T-helper 9 cell (primary cell): Measurements from ENCODE around the gene HECW1.
"Not testable (repeated sequence)": the region's sequence is repeated elsewhere in the genome, so short reads cannot be mapped to it uniquely, and the experiment has no call there.

Experiments used
- DNase-seq: peaks from one replicate; pipeline ENCODE4 v3.0.0-alpha.2; 2020

HECW1 gene

DNA sequence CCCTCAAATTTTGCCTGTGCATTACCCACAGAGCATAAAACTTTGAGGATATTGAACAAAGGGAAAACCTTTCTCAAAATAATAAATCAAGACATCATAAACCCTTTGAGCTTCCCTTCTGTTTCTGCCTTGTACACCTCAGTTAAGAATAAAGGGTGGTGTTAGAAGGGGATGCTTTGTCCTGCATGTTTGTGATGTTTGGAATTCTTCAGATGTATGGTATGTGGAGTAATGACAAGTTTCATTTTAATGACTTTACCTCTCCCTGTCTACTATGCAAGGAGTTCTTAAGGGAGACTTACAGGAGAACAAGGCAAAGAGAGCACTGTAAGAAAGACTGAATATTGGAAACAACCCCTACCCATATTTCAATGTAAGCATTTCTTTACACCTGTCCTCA is 99.2 kb downstream of the HECW1 start:
- DNase-seq: no peak

DNA sequence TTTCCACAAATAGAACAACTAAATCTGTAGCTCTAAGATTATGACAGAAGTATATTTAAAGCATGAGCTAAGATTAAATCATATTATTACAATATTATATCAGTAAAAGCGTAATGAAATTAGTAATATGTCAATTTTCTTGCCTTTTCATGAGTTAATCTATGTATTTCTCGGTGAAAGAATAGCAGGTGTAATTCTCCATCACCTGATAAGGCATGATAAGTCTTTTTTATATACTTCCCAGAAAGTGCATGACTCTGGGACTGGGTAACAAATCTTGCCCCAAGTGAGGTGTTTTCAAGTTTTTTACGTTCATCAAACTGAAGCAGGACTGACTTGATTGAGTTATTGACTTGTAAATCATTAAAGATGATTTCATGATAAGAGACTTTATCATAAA is 100.5 kb downstream of the HECW1 start:
- DNase-seq: no peak

DNA sequence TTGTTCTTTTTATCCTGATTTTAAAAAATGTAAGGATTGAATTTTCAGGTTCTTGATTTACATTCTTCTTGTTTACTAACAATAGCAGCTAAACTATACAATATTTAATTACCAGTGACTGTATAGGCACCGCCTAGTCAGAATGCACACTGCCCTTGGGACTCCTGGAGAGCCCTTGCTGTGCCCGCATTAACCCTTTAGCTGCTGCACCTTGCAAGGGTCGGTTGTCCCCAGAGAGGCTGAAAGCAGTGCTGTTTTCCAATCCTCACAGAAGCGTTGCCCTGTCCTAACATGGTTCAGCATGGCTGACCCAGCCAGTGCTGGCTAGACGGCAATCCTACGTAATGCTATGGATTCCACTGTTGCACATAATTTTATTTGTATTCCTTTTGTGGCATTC is 102.6 kb downstream of the HECW1 start:
- DNase-seq: no peak

DNA sequence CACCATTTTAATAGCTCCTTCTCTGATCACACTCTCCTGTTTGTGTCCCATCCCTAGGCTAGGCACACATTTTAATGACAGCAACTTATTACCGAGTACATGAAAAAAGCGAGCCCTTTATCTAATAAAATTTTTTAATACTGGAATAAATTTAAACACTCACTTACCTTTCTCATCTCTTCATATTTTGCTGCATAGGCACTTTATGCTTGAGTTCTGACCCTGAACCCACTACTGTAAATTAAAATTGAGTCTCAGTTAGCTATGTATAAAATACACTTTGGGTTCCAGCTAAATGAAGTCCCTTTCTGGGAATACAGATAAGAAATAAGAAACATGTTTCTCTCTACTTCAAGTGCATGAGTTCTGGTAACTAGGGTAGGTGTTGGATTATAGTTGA is 104.6 kb downstream of the HECW1 start:
- DNase-seq: no peak

DNA sequence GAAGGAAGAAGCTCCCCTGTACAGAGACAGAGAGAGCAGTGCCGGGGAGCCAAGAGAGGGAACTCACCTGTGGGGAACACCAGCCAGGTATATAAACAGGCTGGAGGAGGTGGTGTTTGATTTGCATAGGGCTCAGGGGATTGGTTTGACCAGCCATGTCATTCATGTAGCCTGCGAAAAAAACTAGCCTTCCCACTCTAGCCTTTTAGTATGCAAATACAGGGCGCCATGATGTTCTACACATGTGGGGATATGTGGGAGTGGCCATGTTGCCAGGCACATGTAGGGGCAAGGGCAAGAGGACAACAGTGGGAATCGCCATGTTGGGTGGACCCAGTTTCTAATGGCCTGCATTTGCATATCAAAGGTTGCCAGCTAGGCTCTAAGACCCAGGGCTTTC is 106.5 kb downstream of the HECW1 start:
- not testable (repeated sequence) for DNase-seq

DNA sequence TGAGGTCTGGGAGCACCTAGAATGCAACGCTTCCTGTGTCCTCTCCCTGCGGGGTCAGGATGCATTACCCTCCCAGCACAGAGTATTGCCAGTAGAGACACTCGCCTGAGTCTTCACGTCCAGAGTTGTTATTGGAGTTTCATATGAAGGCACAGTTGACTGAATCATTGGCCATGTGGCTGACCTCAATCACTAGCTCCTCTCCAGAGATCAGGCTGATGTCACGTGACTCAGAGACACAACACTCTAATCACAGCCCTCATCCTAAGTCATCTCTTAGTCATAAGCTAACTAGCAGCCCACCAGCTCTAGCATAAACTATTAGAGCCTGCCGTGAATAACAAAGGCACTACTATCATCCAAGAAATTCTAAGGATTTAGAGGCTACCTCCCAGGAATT is 107.8 kb downstream of the HECW1 start:
- no peak for DNase-seq

DNA sequence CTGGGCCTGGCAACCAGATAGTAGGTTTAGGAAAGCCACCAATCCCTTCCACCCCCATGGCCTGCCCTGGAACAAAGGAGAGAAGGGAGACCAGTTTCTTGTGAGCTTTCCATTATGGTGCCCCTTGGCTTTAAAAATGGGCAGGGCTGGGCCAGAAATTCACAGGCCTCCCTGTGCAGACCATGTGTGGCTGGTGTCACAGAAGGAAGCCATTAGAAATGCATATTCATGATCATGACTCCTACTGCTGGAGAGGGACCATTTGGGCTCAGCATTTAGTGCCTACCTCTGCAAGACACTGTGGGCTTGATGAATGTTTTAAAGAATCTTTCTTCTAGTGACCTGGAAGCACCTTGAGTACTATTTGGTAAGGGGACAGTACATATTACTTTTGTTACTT is 108.3 kb downstream of the HECW1 start:
- DNase-seq: no peak

DNA sequence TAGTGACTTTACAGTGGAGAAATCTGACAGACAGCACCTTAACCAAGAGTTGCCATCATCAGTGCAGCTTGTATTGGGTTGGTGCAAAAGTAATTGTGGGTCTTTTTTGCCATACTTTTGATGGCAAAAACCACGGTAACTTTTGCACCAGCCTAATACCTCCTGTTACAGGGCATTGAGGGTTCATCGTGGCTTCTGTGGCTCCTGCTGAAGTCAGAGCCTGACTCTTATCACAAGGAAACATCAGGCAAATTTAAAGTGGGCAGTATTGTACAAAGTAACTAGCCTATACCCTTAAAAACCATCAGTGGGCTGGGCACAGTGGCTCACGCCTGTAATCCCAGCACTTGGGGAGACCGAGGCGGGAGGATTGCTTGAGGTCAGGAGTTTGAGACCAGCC is 117.4 kb downstream of the HECW1 start:
- DNase-seq: no peak

DNA sequence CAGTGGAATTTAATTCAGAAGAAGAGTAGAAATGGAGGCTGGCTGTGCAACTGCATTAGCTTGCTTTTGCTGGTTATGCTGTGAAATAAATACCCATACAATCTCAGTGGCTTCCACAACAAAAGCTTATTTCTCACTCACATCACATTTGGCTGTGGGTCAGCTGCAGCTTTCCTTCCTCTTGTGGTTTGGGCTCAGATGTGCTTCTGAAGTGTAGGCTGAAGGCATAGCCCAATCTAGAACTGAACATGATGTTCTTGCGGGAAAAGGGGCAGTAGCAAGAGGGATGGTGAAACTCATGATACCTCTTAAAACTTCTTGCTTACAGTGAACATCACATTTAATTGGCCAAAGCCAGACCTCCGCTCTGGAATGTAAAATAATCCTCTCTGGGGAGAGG is 119.9 kb downstream of the HECW1 start:
- no peak for DNase-seq

DNA sequence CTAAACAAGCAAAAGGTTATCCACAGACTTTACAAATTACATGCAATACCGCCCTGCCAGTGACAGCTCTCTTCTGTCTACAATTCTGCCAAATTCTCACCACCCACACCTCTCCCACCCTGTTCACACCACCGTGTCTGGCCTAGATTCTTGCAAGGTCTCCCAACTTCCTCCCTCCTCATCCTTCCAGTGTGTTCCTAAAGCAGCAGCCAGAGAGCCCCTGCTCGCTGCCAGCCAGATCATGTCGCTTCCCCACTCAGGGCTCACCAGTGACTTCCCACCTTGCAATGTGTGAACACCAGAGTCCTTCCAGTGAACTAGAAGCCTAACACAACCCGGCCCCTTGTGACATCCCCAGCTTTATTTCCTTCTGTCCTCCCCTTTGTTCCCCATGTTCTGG is 121.6 kb downstream of the HECW1 start:
- DNase-seq: no peak

DNA sequence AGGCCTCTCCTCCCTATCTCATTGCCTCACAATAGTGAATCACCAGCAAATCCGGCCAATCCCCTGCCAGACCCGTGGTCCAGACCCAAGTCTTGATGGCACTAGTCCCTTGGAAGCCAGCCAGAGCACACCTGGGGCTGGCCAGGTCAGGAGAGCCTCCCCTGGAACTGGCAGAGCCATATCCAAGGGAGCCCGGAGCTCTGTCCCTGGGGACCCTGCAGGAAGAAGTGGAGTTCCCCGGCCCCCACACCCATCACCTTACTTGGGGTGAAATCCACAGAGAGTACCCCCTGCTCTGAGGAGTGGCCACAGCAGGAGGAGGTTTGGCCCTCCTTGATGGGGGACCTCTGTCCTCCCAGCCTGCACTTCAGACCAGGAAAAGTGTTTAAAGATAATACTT is 122.5 kb downstream of the HECW1 start:
- DNase-seq: no peak

DNA sequence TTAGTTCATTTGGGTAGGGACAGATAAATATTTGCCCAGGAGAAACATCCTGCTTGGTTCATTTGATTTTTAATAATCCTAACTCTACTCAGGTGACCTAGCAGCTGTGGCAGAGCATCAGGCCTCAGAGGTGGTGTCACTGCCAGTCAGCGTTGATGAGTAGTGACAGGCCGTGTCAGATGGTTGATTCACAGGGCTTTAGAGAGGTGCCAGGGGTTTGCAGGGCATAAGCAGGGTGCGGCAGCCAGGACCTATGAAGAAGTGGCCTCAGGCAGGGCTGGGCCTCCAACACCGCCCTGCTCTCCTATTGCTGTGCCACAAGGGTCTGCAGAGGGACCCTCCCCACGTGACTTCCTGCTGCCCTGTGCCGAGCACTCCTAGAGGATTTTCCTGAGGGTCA is 128.1 kb downstream of the HECW1 start:
- no peak for DNase-seq

DNA sequence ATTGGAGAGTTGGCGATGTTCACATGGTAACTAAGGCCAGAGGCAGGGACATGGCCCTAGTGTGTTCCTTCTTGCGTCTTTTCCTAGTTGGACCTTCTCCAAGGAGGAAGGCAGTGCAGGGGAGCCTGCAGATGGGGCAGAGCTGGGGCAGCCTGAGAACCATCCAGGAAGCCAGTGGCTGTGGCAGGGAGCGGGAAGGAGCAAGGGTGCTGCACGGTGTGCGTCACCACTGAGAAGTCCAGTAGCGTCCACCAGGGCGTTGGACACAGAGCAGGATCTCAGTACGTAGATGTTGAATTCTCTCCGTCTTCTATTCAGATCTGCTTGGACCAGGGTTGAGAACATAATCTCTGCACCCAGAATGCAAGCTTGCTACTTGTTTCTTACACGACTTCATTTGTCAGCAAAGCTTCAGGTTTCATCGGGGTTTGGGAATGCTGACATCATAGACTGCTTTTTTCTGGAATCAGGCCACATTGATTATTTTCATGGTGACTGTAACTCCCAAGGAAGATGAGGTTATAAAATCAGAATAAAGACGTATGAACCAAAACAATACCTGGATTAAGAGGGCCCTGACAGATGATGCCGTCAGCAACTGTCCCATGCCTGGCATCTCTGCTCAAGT is 130.3 kb downstream of the HECW1 start:
- no peak for DNase-seq

DNA sequence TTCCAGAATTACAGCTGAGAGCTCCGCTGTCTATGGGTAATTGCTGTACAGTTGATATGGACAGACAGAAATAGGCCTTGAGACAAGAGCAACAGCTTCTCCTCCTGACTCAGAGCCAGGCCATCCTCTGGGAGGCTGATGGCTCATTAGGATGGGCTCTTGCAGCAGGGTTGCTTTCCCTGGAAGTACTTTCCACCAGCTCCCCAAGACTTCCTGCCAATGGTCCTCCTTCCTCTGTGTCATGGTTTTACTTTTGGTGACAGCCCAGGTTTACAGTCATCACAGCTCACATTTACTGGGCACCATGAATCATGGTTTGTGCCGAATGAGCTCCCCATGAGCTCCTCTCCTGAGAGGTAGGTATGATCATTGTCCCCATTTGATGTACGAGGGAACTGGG is 131.8 kb downstream of the HECW1 start:
- DNase-seq: no peak

DNA sequence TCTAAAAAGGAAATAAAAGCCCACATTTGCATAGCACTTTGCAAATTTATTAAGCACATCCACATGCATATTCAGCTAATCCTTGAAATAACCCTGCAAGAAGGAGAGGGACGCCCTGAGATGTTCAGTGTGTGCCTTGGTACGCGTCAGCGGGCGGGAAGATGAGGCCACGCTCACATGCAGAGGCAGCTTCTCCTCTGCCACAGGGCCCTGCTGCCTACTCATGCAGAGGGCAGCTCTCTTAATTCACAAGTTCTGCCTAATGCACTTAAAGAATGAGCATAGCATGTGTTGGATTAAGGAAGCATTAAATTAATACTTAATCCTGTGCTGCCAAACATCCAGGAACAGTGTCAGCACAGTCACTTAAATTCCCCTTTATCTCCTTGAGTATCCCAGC is 132.3 kb downstream of the HECW1 start:
- no peak for DNase-seq

DNA sequence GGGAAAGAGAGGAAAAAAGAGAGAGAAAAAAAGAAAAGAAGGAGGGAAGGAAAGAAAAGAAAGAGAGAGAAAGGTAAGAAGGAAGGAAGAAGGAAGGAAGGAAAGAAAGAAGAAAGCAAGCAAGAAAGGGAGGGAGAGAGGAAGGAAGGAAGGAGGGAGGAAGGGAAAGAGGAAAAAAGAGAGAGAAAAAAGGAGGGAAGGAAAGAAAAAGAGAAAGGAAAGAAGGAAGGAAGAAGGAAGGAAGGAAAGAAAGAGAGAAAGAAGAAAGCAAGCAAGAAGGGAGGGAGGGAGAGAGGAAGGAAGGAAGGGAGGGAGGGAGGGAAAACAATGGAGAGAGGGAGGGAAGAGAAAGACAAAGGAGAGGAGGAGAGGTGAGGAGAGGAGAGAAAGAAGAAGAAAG is 135.3 kb downstream of the HECW1 start:
- DNase-seq: no peak

DNA sequence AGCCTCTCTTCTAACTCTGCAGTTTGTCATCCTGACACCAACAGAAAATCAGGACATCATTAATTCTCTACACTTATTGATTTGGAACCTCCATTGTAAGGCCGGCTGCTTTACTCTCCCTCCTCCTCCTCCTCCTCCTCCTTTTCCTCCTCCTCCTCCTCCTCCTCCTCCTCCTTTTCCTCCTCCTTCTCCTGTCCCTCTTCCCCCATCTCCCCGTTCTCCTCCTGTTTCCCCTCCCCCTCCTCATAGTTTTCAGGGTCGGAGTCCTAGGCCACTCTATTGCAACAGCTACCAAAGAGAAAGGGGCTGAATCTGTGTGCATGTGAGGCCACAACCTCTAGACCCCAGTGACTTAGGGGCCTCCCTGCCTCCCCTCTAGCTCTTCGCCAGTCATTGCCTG is 136.1 kb downstream of the HECW1 start:
- no peak for DNase-seq

DNA sequence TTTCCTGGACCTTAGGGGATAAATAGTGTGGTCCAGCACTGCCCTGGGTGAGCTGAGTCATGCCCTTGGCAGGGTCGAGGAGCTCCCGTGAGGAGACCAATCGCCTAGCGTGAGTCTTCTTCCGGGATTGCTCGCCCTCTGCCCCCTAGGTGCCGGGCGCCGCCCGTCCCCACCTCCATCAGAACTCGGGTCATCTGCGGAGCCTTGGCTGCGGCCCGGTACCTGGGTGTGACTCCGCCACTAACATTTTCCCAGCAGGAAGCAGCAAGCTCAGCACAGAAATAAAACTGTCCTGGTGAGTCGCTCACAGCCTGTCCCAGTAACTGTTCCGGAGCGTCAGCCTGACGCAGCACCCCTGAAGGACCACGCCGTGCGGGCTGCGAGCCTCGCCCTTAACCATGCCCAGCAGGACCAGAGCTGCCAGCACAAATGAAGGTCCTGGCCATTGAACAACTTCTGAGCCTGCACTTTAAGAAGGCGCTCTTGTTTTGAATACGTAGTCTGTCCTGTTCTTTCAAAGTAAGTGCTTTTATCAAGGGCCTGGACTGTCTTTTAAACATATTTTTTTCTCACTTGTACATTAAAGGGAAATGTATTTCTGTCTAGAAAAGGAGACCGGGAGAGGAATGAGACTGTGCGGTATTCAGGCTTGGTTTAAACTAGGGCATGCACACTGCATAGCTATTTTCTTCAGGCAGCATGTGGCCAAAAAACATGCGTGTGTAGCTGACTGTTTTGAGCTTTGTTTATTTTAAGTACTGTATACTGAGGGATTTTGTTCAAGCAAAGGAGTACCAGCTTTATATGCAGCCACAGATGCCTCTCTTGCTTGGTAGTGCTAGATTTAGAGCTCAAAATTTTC is 136.7 kb downstream of the HECW1 start:
- DNase-seq: no peak

DNA sequence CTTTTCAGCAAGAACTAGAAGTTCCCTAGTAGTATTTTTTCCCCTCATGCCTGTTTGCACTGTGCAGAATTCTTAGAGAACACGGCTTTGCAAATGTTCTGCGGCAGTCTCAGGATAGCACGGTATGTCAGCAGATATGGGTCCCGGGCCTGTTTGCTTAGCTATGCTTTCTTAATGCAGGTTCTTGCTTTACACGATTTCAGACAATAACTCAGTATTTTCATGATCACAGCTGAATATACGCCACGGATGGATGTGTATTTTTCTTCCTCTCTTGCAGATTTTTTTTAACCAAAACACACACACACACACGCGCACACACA is 137.3 kb downstream of the HECW1 start:
- DNase-seq: no peak

DNA sequence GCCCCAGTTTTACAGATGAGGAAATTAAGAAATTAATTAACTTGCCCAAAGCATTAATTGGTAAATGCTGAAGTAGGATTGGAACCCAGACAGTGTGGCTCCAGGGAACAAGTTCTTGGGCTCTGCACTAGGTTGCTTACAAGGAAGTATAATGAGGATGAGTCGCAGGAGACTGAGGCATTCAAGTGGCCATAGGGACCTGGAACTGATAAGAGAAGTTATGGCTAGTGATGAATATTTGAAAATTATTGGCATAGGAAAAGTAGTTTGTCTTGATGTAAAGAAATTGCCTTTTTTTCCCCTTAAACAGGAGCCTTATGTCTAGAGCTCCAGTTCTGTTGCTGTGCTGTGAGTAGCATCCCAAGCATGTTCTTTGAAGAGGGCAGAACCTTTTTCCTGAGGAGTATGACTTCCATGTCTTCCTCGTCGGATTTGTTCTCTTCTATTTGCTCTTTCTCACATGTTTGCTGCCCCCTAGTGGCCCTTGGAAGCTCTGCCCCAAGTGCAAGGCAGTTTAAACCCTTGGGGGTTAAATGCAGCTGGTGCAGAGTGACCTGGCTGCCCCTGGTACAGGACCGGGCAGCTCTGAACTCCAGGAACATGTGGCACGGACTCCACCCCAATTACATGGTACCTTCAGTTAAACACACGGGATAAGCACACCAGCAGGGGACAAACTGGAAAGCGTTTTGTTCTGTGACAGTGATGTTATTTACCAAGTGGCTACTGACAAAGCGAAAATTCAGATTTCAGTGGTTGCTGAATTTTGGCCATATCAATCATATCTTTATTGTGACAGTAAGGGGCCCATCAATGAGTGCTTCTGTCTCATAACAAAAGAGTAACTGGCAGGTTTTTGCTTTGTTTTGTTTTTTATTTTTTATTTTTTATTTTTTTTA is 148.8 kb downstream of the HECW1 start:
- peak; percentile 34 for DNase-seq

DNA sequence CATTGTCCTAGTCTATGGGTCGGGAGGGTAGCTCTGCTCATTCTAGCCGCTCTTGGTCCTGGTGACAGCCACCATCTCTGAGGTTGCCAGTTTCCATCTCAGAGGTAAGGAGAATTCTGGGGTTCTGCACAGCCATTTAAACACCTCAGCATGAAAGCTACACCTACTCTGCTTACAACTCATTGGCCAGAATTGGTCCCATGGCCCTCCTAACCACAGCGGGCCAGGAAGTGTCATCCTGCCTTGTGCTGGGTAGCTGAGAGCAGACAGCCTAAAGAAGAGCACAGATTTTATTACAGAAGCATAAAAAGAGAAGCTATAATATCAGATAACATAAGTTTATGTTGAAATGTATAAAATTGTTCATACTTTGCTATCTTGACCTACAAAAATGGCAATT is 152.7 kb downstream of the HECW1 start:
- no peak for DNase-seq

DNA sequence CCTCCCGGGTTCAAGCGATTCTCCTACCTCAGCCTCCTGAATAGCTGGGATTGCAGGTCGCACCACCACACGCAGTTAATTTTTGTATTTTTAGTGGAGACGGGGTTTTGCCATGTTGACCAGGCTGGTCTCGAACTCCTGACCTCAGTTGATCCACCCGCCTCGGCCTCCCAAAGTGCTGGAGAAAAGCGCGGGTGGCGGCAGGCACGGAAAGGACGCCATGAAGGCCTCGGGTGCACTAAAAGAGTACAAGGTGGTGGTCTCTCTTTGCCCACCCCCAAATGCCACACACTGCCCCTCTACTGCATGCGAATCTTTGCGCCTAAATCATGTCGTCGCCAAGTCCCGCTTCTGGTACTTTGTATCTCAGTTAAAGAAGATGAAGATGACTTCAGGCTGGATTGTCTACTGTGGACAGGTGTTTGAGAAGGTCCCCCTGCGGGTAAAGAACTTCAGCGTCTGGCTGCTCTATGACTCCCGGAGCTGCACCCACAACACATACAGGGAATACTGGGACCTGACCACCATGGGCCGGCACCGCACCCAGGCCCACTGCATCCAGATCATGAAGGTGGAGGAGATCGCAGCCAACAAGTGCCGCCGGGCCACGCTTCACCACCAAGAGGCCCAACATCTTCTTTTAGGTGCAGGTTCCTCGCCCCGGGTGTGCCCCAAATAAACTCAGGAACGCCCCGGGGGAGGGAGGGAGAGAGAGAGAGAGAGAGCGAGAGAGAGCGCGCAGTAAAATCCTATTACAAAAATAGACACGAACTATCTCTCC is 161.7 kb downstream of the HECW1 start:
- no peak for DNase-seq

DNA sequence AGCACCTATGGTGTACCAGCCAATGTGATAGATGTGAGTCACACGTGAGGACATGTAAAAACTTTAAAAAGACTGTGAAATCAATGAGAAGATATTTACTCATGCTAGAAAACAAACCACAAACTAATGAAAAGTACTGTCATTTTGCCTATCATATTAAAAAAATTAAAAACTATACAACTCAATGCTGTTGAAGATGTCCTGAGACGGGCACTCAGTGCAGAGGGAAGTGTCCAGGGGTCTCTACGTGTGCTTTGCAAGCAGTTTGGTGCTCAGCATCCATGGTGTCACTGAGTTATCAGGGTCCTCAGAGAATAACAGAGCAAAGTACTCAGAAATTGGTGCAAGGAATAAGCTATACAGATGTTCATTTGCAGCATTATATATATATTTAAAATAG is 162.3 kb downstream of the HECW1 start:
- no peak for DNase-seq
